HepG2 (cell line): ENCODE data around the gene NABP2. TPM values are rescaled to one million over a fixed set of nuclear protein-coding genes. Genes with fewer than 3 reads are reported as not detected.
A peak's percentile ranks its signal among the peaks of the same experiment; 100 is the strongest.

Experiments used
- ARNTL ChIP-seq: sonication (generic); formaldehyde crosslinking; IDR thresholded peaks from 2 replicates; pipeline ENCODE4 v1.4.0; 2020; ENCODE audit warnings: mild to moderate bottlenecking, missing genetic modification reagents
- GATAD1 ChIP-seq: IDR thresholded peaks from 2 replicates; pipeline ENCODE4 v1.6.1; 2016; ENCODE audit warnings: missing genetic modification reagents, missing compliant biosample characterization
- GLI4 ChIP-seq: sonication (generic); formaldehyde crosslinking; IDR thresholded peaks from 2 replicates; pipeline ENCODE4 v1.5.1; 2020; ENCODE audit warnings: missing genetic modification reagents, mild to moderate bottlenecking, moderate library complexity, borderline replicate concordance
- KLF12 ChIP-seq: sonication (generic); formaldehyde crosslinking; IDR thresholded peaks from 2 replicates; pipeline ENCODE4 v1.4.0; 2020; ENCODE audit warnings: missing genetic modification reagents, borderline replicate concordance
- MAZ ChIP-seq, 2 experiments: sonication (generic) in 1 of 2; formaldehyde crosslinking in 1 of 2; IDR thresholded peaks; 2 replicates each; pipeline versions ENCODE4 v1.5.0 to v1.6.1; 2012 to 2020; ENCODE audit warnings: low read depth in 2 of 2, mild to moderate bottlenecking in 2 of 2, borderline replicate concordance in 1 of 2, improper control_type of control experiment in 1 of 2, low read length in 1 of 2, missing genetic modification reagents in 1 of 2, moderate library complexity in 1 of 2
- MIXL1 ChIP-seq: IDR thresholded peaks from 2 replicates; pipeline ENCODE4 v1.6.1; 2016
- PBX3 ChIP-seq: sonication (generic); formaldehyde crosslinking; IDR thresholded peaks from 2 replicates; pipeline ENCODE4 v1.8.1; 2023; ENCODE audit warnings: missing genetic modification reagents, inconsistent platforms, borderline replicate concordance
- PTBP1 ChIP-seq: fragments of 200-400 bp; formaldehyde crosslinking; IDR thresholded peaks from 2 replicates; pipeline ENCODE4 v1.6.1; 2018; ENCODE audit warnings: low read length, low read depth; ENCODE audit not compliant: poor library complexity, severe bottlenecking
- RBAK ChIP-seq: sonication (generic); formaldehyde crosslinking; IDR thresholded peaks from 2 replicates; pipeline ENCODE4 v1.5.1; 2020; ENCODE audit warnings: mild to moderate bottlenecking, missing genetic modification reagents
- SAP130 ChIP-seq: IDR thresholded peaks from 2 replicates; pipeline ENCODE4 v1.6.1; 2016; ENCODE audit warnings: low read depth
- TBX2 ChIP-seq: sonication (generic); formaldehyde crosslinking; IDR thresholded peaks from 2 replicates; pipeline ENCODE4 v1.5.0; 2020; ENCODE audit warnings: missing genetic modification reagents, mild to moderate bottlenecking, borderline replicate concordance
- TCF7 ChIP-seq: sonication (generic); IDR thresholded peaks from 2 replicates; pipeline ENCODE4 v1.6.1; 2016; ENCODE audit warnings: antibody characterized with exemption, low read depth
- TEF ChIP-seq: sonication (generic); formaldehyde crosslinking; IDR thresholded peaks from 2 replicates; pipeline ENCODE4 v1.5.0; 2020; ENCODE audit warnings: missing genetic modification reagents
- ZBTB7B ChIP-seq: sonication (generic); formaldehyde crosslinking; IDR thresholded peaks from 2 replicates; pipeline ENCODE4 v1.4.0; 2020; ENCODE audit warnings: missing genetic modification reagents
- ZFP36L2 ChIP-seq: sonication (generic); formaldehyde crosslinking; IDR thresholded peaks from 2 replicates; pipeline ENCODE4 v1.4.0; 2020; ENCODE audit warnings: missing genetic modification reagents
- ZMYM2 ChIP-seq: sonication (generic); formaldehyde crosslinking; IDR thresholded peaks from 2 replicates; pipeline ENCODE4 v1.8.0; 2022; ENCODE audit warnings: mild to moderate bottlenecking, missing genetic modification reagents
- ZNF230 ChIP-seq: sonication (generic); formaldehyde crosslinking; IDR thresholded peaks from 2 replicates; pipeline ENCODE4 v1.4.0; 2020; ENCODE audit warnings: mild to moderate bottlenecking, missing genetic modification reagents
- ZNF30 ChIP-seq: sonication (generic); formaldehyde crosslinking; IDR thresholded peaks from 2 replicates; pipeline ENCODE4 v1.5.0; 2020; ENCODE audit warnings: mild to moderate bottlenecking, missing genetic modification reagents
- ZNF383 ChIP-seq: sonication (generic); formaldehyde crosslinking; IDR thresholded peaks from 2 replicates; pipeline ENCODE4 v1.4.0; 2020; ENCODE audit warnings: missing genetic modification reagents, mild to moderate bottlenecking, borderline replicate concordance
- ZNF430 ChIP-seq: sonication (generic); formaldehyde crosslinking; IDR thresholded peaks from 2 replicates; pipeline ENCODE4 v1.9.0; 2021; ENCODE audit warnings: mild to moderate bottlenecking, missing genetic modification reagents
- ZNF431 ChIP-seq: sonication (generic); formaldehyde crosslinking; IDR thresholded peaks from 2 replicates; pipeline ENCODE4 v1.9.0; 2022; ENCODE audit warnings: missing genetic modification reagents, low read depth, mild to moderate bottlenecking, borderline replicate concordance
- ZSCAN22 ChIP-seq: sonication (generic); formaldehyde crosslinking; IDR thresholded peaks from 2 replicates; pipeline ENCODE4 v1.4.0; 2020; ENCODE audit warnings: mild to moderate bottlenecking, missing genetic modification reagents
- polyA plus RNA-seq, 8 experiments: library from polyadenylated mRNA; depleted of rRNA in 3 of 8; stranded (reverse) in 7 of 8; unstranded in 1 of 8; fragments of >200 nt; fragmentation: Illumina TruSeq in 4 of 8; extraction: Trizol in 4 of 8; gene quantifications; 2 replicates each; pipeline versions ENCODE4 v1.2.1 to v1.2.3, GENCODE V29; 2011 to 2016; ENCODE audit warnings: low read depth in 4 of 8, missing spikeins in 1 of 8, mixed read lengths in 1 of 8; ENCODE audit not compliant: insufficient read depth in 1 of 8
- total RNA-seq, 5 experiments: library from RNA; depleted of rRNA; stranded (reverse); fragments of >200 nt; fragmentation: Illumina TruSeq; extraction: Trizol; gene quantifications; 2 replicates each; pipeline ENCODE4 v1.2.3, GENCODE V29; 2016; ENCODE audit warnings: low read depth in 1 of 5
- TF ChIP-seq, protein P1 (sequence below): sonication (generic); formaldehyde crosslinking; IDR thresholded peaks from 2 replicates; pipeline ENCODE4 v1.5.0; 2020; ENCODE audit warnings: mild to moderate bottlenecking, low read depth, missing genetic modification reagents, borderline replicate concordance
- TF ChIP-seq, protein P2 (sequence below): sonication (generic); formaldehyde crosslinking; IDR thresholded peaks from 2 replicates; pipeline ENCODE4 v1.4.0; 2020; ENCODE audit warnings: mild to moderate bottlenecking, missing genetic modification reagents, borderline replicate concordance

NABP2 gene
- total and polyA plus RNA-seq, 2 of the 13 experiments (the other 11 are each of a cell fraction or from before 2014, with no cell fraction given): 33.2 to 35.5 TPM

DNA sequence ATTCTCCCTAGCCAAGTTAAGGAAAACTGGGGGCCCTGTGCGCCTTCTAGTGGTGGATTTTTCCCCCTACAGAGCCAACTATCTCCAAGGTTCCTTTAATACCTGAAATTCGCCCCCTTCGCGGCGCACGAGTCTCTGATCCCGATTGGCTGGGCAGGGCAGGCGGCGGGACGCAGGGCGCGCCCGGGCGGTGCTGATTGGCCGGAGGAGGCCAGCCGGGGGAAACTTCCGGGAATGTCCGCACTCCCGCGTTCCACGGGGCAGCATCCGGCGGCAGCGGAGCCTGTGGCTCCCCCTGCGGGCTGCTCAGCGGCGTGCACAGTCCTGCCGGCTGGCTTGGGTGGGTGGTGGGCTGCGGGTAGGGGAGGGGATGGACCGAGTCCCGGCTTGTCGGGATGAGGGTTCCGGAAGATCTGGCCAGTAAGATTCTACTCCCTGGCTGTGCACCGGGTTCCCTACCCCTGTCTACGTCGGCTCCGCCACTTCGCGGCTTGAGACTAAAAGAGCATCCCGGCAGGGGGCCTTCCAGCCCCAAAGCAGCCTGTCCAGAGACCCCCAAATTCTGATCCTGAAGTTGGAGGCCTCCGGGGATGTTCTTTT is at the start of gene NABP2 (continued):
- TF ChIP-seq ZNF230 (CRISPR knock-in tag) (no peak), ZNF430 (CRISPR knock-in tag) (peak; percentile 77; the same call in 1 of the 2 replicates), PBX3 (CRISPR knock-in tag) (no peak), MIXL1 (CRISPR knock-in tag) (peak; percentile 43; the same call in 1 of the 2 replicates), RBAK (0 out of 2 replicates have a peak, but pooled peaks have one; percentile 59), ZFP36L2 (no peak), ZNF383 (CRISPR knock-in tag) (no peak), GLI4 (CRISPR knock-in tag) (no peak), TBX2 (CRISPR knock-in tag) (peak; percentile 71; the same call in 1 of the 2 replicates), KLF12 (CRISPR knock-in tag) (no peak), ZSCAN22 (CRISPR knock-in tag) (no peak), GATAD1 (peak; percentile 86), ZMYM2 (CRISPR knock-in tag) (0 out of 2 replicates have a peak, but pooled peaks have one; percentile 44), ZNF431 (no peak), MAZ (IDR thresholded peaks at IDR 0.05; ENCODE audit: borderline replicate concordance, low read depth, low read length) (peak; percentile 58; the same call in 1 of the 2 replicates), MAZ (CRISPR knock-in tag; IDR thresholded peaks at IDR 0.05; ENCODE audit: low read depth) (peak; percentile 76), ARNTL (CRISPR knock-in tag) (no peak), ZBTB7B (CRISPR knock-in tag) (peak; percentile 66), PTBP1 (no peak), TEF (no peak), ZNF30 (CRISPR knock-in tag) (no peak), SAP130 (CRISPR knock-in tag) (peak; percentile 80), TCF7 (no peak)
- TF ChIP-seq, protein P1, sequence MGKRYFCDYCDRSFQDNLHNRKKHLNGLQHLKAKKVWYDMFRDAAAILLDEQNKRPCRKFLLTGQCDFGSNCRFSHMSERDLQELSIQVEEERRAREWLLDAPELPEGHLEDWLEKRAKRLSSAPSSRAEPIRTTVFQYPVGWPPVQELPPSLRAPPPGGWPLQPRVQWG (CRISPR knock-in tag): no peak
- TF ChIP-seq, protein P2, sequence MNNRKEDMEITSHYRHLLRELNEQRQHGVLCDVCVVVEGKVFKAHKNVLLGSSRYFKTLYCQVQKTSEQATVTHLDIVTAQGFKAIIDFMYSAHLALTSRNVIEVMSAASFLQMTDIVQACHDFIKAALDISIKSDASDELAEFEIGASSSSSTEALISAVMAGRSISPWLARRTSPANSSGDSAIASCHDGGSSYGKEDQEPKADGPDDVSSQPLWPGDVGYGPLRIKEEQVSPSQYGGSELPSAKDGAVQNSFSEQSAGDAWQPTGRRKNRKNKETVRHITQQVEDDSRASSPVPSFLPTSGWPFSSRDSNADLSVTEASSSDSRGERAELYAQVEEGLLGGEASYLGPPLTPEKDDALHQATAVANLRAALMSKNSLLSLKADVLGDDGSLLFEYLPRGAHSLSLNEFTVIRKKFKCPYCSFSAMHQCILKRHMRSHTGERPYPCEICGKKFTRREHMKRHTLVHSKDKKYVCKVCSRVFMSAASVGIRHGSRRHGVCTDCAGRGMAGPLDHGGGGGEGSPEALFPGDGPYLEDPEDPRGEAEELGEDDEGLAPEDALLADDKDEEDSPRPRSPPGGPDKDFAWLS: no peak
